GM23338 (cell line): ENCODE measurements around the gene ST6GALNAC3.

Experiments used
- CREB1 ChIP-seq: fragments of 250-450 bp; sonication (Bioruptor Pico); IDR thresholded peaks from 2 replicates; pipeline ENCODE4 v1.5.0; 2020; ENCODE audit warnings: low read depth, mild to moderate bottlenecking, moderate library complexity
- CTCF ChIP-seq, 2 experiments: fragments of 200-600 bp in 1 of 2; sonication (generic) in 1 of 2; conservative IDR thresholded peaks; 2 replicates each; pipeline versions ENCODE4 v1.5.1 to v1.6.1; 2016 to 2017; ENCODE audit warnings: antibody characterized with exemption in 2 of 2, low read depth in 2 of 2, mild to moderate bottlenecking in 2 of 2, moderate library complexity in 1 of 2
- ETS1 ChIP-seq: IDR thresholded peaks from 2 replicates; pipeline ENCODE4 v1.6.1; 2016; ENCODE audit warnings: antibody characterized with exemption
- EZH2 ChIP-seq: fragments of 200-600 bp; sonication (generic); IDR thresholded peaks from one replicate; pipeline ENCODE4 v1.8.0; 2017; ENCODE audit warnings: antibody characterized with exemption, mild to moderate bottlenecking, low read depth; ENCODE audit not compliant: unreplicated experiment
- EZH2phosphoT487 ChIP-seq: fragments of 200-600 bp; sonication (generic); IDR thresholded peaks from one replicate; pipeline ENCODE4 v1.8.1; 2018; ENCODE audit warnings: antibody characterized with exemption; ENCODE audit not compliant: unreplicated experiment
- JUNB ChIP-seq: IDR thresholded peaks from one replicate; pipeline ENCODE4 v1.6.1; 2016; ENCODE audit warnings: antibody characterized with exemption; ENCODE audit not compliant: unreplicated experiment
- NANOG ChIP-seq: IDR thresholded peaks from 2 replicates; pipeline ENCODE4 v1.6.1; 2016; ENCODE audit warnings: antibody characterized with exemption, borderline replicate concordance
- POLR2AphosphoS5 ChIP-seq: IDR thresholded peaks from 2 replicates; pipeline ENCODE4 v1.6.1; 2016; ENCODE audit warnings: antibody characterized with exemption, low read depth
- REST ChIP-seq: IDR thresholded peaks from one replicate; pipeline ENCODE4 v1.6.1; 2018; ENCODE audit warnings: antibody characterized with exemption; ENCODE audit not compliant: unreplicated experiment
- STAT1 ChIP-seq: IDR thresholded peaks from one replicate; pipeline ENCODE4 v1.6.1; 2016; ENCODE audit warnings: antibody characterized with exemption; ENCODE audit not compliant: unreplicated experiment
- ZNF114 ChIP-seq: fragments of 250-450 bp; sonication (Bioruptor Pico); IDR thresholded peaks from 2 replicates; pipeline ENCODE4 v1.5.0; 2020; ENCODE audit warnings: mild to moderate bottlenecking, moderate library complexity
- ZNF331 ChIP-seq: fragments of 250-450 bp; sonication (Bioruptor Pico); IDR thresholded peaks from 2 replicates; pipeline ENCODE4 v1.5.0; 2020; ENCODE audit warnings: low read depth, mild to moderate bottlenecking, moderate library complexity
- ZNF462 ChIP-seq: fragments of 250-450 bp; sonication (Bioruptor Pico); IDR thresholded peaks from 2 replicates; pipeline ENCODE4 v1.5.0; 2020; ENCODE audit warnings: mild to moderate bottlenecking, moderate library complexity

- no peak for TF ChIP-seq CTCF (conservative IDR thresholded peaks at IDR 0.05; ENCODE audit: low read depth in 2 of 2)
- TF ChIP-seq EZH2phosphoT487, result no peak
- no peak for TF ChIP-seq POLR2AphosphoS5
- no peak for TF ChIP-seq EZH2
- TF ChIP-seq REST, result no peak
- no peak for TF ChIP-seq CREB1 (CRISPR knock-in tag)
- TF ChIP-seq ETS1, result no peak
- TF ChIP-seq JUNB, result no peak
- no peak for TF ChIP-seq ZNF114 (CRISPR knock-in tag)
- TF ChIP-seq NANOG, result no peak
- TF ChIP-seq ZNF331 (CRISPR knock-in tag), result no peak
- TF ChIP-seq STAT1, result no peak
- no peak for TF ChIP-seq ZNF462 (CRISPR knock-in tag)
Measured at GRCh38 chr1:76046149-76046548, 28.4 kb upstream of the ST6GALNAC3 start.
